Mesenchymal stem cell (in vitro differentiated cells and primary cell): ENCODE data around the gene PFKFB4.

Source experiments
- DNase-seq: peaks from one replicate; pipeline ENCODE4 v3.0.0-alpha.2; 2013
- H2AFZ ChIP-seq: one replicate; pipeline ENCODE4 v1.6.1; 2013; ENCODE audit warnings: low read depth, mild to moderate bottlenecking, control low read depth, inconsistent platforms, low read length, moderate library complexity
- H2AK5ac ChIP-seq: 2 replicates; pipeline ENCODE4 v1.6.1; 2013; ENCODE audit warnings: low read length, moderate library complexity, mild to moderate bottlenecking, inconsistent platforms; ENCODE audit not compliant: severe bottlenecking
- H2BK120ac ChIP-seq: one replicate; pipeline ENCODE4 v1.6.1; 2013; ENCODE audit warnings: low read depth, mild to moderate bottlenecking, inconsistent platforms, low read length, moderate library complexity
- H2BK12ac ChIP-seq, 2 experiments: one replicate each; pipeline ENCODE4 v1.6.1; 2013; ENCODE audit warnings: inconsistent platforms in 2 of 2, low read length in 2 of 2, mild to moderate bottlenecking in 2 of 2, moderate library complexity in 2 of 2, control low read depth in 1 of 2
- H2BK15ac ChIP-seq: one replicate; pipeline ENCODE4 v1.6.1; 2013; ENCODE audit warnings: mild to moderate bottlenecking, low read depth, inconsistent platforms; ENCODE audit not compliant: poor library complexity, severe bottlenecking
- H2BK5ac ChIP-seq: 2 replicates; pipeline ENCODE4 v1.6.1; 2013; ENCODE audit warnings: low read depth, mild to moderate bottlenecking, low read length, control low read depth, inconsistent platforms; ENCODE audit not compliant: poor library complexity, severe bottlenecking
- H3K14ac ChIP-seq, 2 experiments: one replicate each; pipeline ENCODE4 v1.6.1; 2013; ENCODE audit warnings: inconsistent platforms in 2 of 2, low read length in 2 of 2, control low read depth in 1 of 2, mild to moderate bottlenecking in 1 of 2, moderate library complexity in 1 of 2
- H3K18ac ChIP-seq, 2 experiments: one replicate each; pipeline ENCODE4 v1.6.1; 2013; ENCODE audit warnings: inconsistent platforms in 2 of 2, low read length in 2 of 2, control low read depth in 1 of 2, low read depth in 1 of 2, mild to moderate bottlenecking in 1 of 2
- H3K23ac ChIP-seq, 2 experiments: one replicate each; pipeline ENCODE4 v1.6.1; 2013; ENCODE audit warnings: inconsistent platforms in 2 of 2, low read length in 2 of 2, mild to moderate bottlenecking in 2 of 2, moderate library complexity in 2 of 2, control low read depth in 1 of 2
- H3K27ac ChIP-seq: 2 replicates; pipeline ENCODE4 v1.5.1; 2013; ENCODE audit warnings: mild to moderate bottlenecking, moderate library complexity, low read length, control low read depth, inconsistent platforms; ENCODE audit not compliant: poor library complexity, severe bottlenecking
- H3K27me3 ChIP-seq, 2 experiments: 2 replicates each; pipeline versions ENCODE4 v1.6.1 to v1.7.0; 2013; ENCODE audit warnings: low read length in 2 of 2, mild to moderate bottlenecking in 2 of 2, moderate library complexity in 2 of 2, control low read depth in 1 of 2, inconsistent platforms in 1 of 2; ENCODE audit not compliant: control insufficient read depth in 1 of 2, insufficient read depth in 1 of 2
- H3K36me3 ChIP-seq, 2 experiments: 2 replicates each; pipeline versions ENCODE4 v1.6.1 to v1.7.0; 2013; ENCODE audit warnings: low read length in 2 of 2, control low read depth in 1 of 2, inconsistent platforms in 1 of 2, low read depth in 1 of 2, mild to moderate bottlenecking in 1 of 2; ENCODE audit not compliant: insufficient read depth in 2 of 2, control insufficient read depth in 1 of 2
- H3K4ac ChIP-seq, 2 experiments: one replicate each; pipeline ENCODE4 v1.6.1; 2013; ENCODE audit warnings: inconsistent platforms in 2 of 2, low read length in 2 of 2, mild to moderate bottlenecking in 2 of 2, moderate library complexity in 2 of 2, control low read depth in 1 of 2, low read depth in 1 of 2
- H3K4me1 ChIP-seq: 2 replicates; pipeline ENCODE4 v1.6.1; 2013; ENCODE audit warnings: low read depth, low read length, control low read depth; ENCODE audit not compliant: control insufficient read depth, insufficient read depth
- H3K4me2 ChIP-seq: 2 replicates; pipeline ENCODE4 v1.6.1; 2013; ENCODE audit warnings: low read length, mild to moderate bottlenecking, inconsistent platforms; ENCODE audit not compliant: poor library complexity, severe bottlenecking
- H3K4me3 ChIP-seq, 2 experiments: 2 replicates each; pipeline versions ENCODE4 v1.5.1 to v1.7.0; 2013; ENCODE audit warnings: low read length in 2 of 2, mild to moderate bottlenecking in 2 of 2, control low read depth in 1 of 2, low read depth in 1 of 2; ENCODE audit not compliant: insufficient read depth in 1 of 2
- H3K79me1 ChIP-seq: replicated peaks from 2 replicates; pipeline ENCODE4 v1.6.1; 2013; ENCODE audit warnings: mild to moderate bottlenecking, control low read depth, low read length, inconsistent platforms; ENCODE audit not compliant: poor library complexity, severe bottlenecking
- H3K9ac ChIP-seq: 2 replicates; pipeline ENCODE4 v1.7.0; 2013; ENCODE audit warnings: mild to moderate bottlenecking, low read length, moderate library complexity
- H3K9me3 ChIP-seq: 2 replicates; pipeline ENCODE4 v1.7.0; 2013; ENCODE audit warnings: mild to moderate bottlenecking, low read length; ENCODE audit not compliant: control insufficient read depth
- H4K8ac ChIP-seq: one replicate; pipeline ENCODE4 v1.6.1; 2013; ENCODE audit warnings: inconsistent platforms, mild to moderate bottlenecking, low read length, moderate library complexity
- H4K91ac ChIP-seq: one replicate; pipeline ENCODE4 v1.6.1; 2013; ENCODE audit warnings: mild to moderate bottlenecking, low read length, inconsistent platforms
- WGBS: methylation state at CpG from one replicate; pipeline ENCODE4 v1.1.7; 2013; ENCODE audit warnings: mixed read lengths; 5-methylcytosine and 5-hydroxymethylcytosine counted together

The PFKFB4 gene

DNA sequence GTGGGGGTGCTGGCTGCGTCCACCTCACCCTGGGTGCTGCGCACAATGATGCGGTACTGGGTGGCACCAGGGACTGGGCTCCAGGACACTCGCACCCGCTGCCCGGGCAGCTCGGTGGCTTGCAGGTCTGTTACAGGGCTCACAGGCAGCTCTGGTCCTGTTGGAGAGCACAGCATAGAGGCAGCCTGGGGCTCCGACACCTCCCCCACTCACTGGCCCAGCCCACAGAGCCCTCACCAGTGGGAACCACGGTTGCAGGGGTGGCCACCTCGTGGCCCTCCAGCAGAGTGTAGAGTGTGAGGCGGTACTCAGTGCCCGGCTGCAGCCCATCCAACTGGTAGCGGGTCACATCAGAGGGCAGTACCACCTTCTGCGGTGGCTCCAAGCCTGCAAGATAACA lies 34.8 kb upstream of the PFKFB4 start:
- WGBS = 95% methylated on average over 14 of the region's 14 CpGs
- H3K36me3 ChIP-seq = peaks cover 2 to 71% of the 10 kb centered on the region in 2 experiments
- H4K91ac ChIP-seq = no peak overlapping the region
- H3K14ac ChIP-seq = no peak overlapping the region
- no peak overlapping the region for H2BK5ac ChIP-seq
- no peak overlapping the region for H2AFZ ChIP-seq
- H2BK15ac ChIP-seq = no peak overlapping the region
- H3K27ac ChIP-seq = no peak overlapping the region
- peaks cover 22% of the 10 kb centered on the region for H3K79me1 ChIP-seq
- H3K4me1 ChIP-seq = peaks cover 80% of the 10 kb centered on the region
- H3K18ac ChIP-seq = no peak overlapping the region
- no peak overlapping the region for H2BK120ac ChIP-seq
- H3K9ac ChIP-seq = no peak overlapping the region
- no peak overlapping the region for H2BK12ac ChIP-seq
- H3K27me3 ChIP-seq = no peaks in the 10 kb centered on the region
- no peak overlapping the region for H3K4ac ChIP-seq
- no peaks in the 10 kb centered on the region for H3K9me3 ChIP-seq
- no peak overlapping the region for H3K4me2 ChIP-seq
- H3K23ac ChIP-seq = no peak overlapping the region
- H3K4me3 ChIP-seq = no peak overlapping the region
- no peak overlapping the region for H4K8ac ChIP-seq
- no peak overlapping the region for H2AK5ac ChIP-seq
- no peak for DNase-seq

DNA sequence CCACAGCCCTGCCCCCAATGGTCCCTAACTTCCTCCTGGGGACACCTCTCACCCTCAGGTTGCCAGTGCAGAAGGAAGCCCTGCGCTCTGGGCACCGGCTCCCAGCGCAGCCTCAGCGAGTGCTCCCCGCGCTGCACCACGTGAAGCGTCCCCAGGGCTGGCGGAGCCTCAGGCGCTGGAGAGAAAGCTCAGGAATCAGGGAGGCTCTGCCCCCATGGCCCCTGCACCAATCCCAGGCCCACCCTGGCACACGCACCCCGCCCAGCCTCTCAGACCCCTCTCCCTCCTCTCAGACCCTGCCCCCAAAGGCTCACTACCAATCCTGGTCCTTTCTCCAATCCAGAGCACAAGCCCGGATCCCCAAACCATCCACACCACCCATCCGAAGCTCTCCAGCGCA lies 31.6 kb upstream of the PFKFB4 start:
- Histone ChIP-seq H2BK5ac (no peak overlapping the region), H3K4me1 (peaks cover 52% of the 10 kb centered on the region), H3K4ac (no peak overlapping the region), H2BK120ac (no peak overlapping the region), H3K9ac (no peak overlapping the region), H3K4me2 (no peak overlapping the region), H2AK5ac (no peak overlapping the region), H4K8ac (no peak overlapping the region), H3K79me1 (peaks cover 46% of the 10 kb centered on the region), H4K91ac (no peak overlapping the region), H2AFZ (no peak overlapping the region), H3K27ac (no peak overlapping the region), H3K9me3 (no peaks in the 10 kb centered on the region), H3K4me3 (no peak overlapping the region), H3K23ac (no peak overlapping the region), H2BK12ac (no peak overlapping the region), H3K36me3 (peaks cover 11 to 100% of the 10 kb centered on the region in 2 experiments), H3K18ac (no peak overlapping the region), H3K27me3 (no peaks in the 10 kb centered on the region), H3K14ac (no peak overlapping the region), H2BK15ac (no peak overlapping the region)
- DNase-seq = no peak
- 95% methylated on average over 15 of the region's 15 CpGs for WGBS

GRCh38 chr3:48587686-48588085 lies 31.1 kb upstream of the PFKFB4 start:
- no peak for DNase-seq
- Histone ChIP-seq H3K27ac (no peak overlapping the region), H3K18ac (no peak overlapping the region), H3K36me3 (peaks cover 11 to 100% of the 10 kb centered on the region in 2 experiments), H3K4me2 (no peak overlapping the region), H2AFZ (no peak overlapping the region), H3K9me3 (no peaks in the 10 kb centered on the region), H2AK5ac (no peak overlapping the region), H2BK12ac (no peak overlapping the region), H2BK15ac (no peak overlapping the region), H3K9ac (no peak overlapping the region), H3K4me1 (peaks cover 48% of the 10 kb centered on the region), H3K27me3 (no peaks in the 10 kb centered on the region), H2BK5ac (no peak overlapping the region), H4K8ac (no peak overlapping the region), H4K91ac (no peak overlapping the region), H3K23ac (no peak overlapping the region), H3K79me1 (peaks cover 51% of the 10 kb centered on the region), H3K4me3 (no peak overlapping the region), H3K14ac (no peak overlapping the region), H2BK120ac (no peak overlapping the region), H3K4ac (no peak overlapping the region)
- 93% methylated on average over 10 of the region's 11 CpGs for WGBS

GRCh38 chr3:48585411-48585810 lies 28.8 kb upstream of the PFKFB4 start:
- H2BK120ac ChIP-seq = no peak overlapping the region
- no peak overlapping the region for H3K4me3 ChIP-seq
- no peak overlapping the region for H3K23ac ChIP-seq
- no peak overlapping the region for H2BK5ac ChIP-seq
- no peak overlapping the region for H3K4ac ChIP-seq
- peaks cover 61% of the 10 kb centered on the region for H3K79me1 ChIP-seq
- H3K36me3 ChIP-seq = peaks cover 17 to 100% of the 10 kb centered on the region in 2 experiments
- DNase-seq = no peak
- no peak overlapping the region for H3K4me2 ChIP-seq
- H3K27me3 ChIP-seq = no peaks in the 10 kb centered on the region
- H3K4me1 ChIP-seq = peaks cover 31% of the 10 kb centered on the region
- H4K8ac ChIP-seq = no peak overlapping the region
- no peak overlapping the region for H3K9ac ChIP-seq
- H3K14ac ChIP-seq = no peak overlapping the region
- no peaks in the 10 kb centered on the region for H3K9me3 ChIP-seq
- no peak overlapping the region for H2BK12ac ChIP-seq
- no peak overlapping the region for H2BK15ac ChIP-seq
- H4K91ac ChIP-seq = no peak overlapping the region
- no peak overlapping the region for H2AFZ ChIP-seq
- 93% methylated on average over 8 of the region's 8 CpGs for WGBS
- no peak overlapping the region for H3K18ac ChIP-seq
- no peak overlapping the region for H3K27ac ChIP-seq
- no peak overlapping the region for H2AK5ac ChIP-seq
